Fibroblast of pulmonary artery (primary cell): Measurements from ENCODE around the gene PSMA4.
"Not testable (repeated sequence)": the region's sequence is repeated elsewhere in the genome, so short reads cannot be mapped to it uniquely, and the experiment has no call there.

Experiments
- DNase-seq: peaks from one replicate; pipeline ENCODE4 v3.0.0-alpha.2; 2010; ENCODE audit warnings: low read depth
- H3K4me3 ChIP-seq: replicated peaks from 2 replicates; pipeline ENCODE4 v1.5.1; 2011; ENCODE audit warnings: low read depth, mild to moderate bottlenecking, control low read depth, low read length, moderate library complexity
- CTCF ChIP-seq: IDR thresholded peaks from 2 replicates; pipeline ENCODE4 v1.5.1; 2011; ENCODE audit warnings: mild to moderate bottlenecking, control low read depth, low read length, inconsistent platforms; ENCODE audit errors: missing control alignments

The PSMA4 gene

DNA sequence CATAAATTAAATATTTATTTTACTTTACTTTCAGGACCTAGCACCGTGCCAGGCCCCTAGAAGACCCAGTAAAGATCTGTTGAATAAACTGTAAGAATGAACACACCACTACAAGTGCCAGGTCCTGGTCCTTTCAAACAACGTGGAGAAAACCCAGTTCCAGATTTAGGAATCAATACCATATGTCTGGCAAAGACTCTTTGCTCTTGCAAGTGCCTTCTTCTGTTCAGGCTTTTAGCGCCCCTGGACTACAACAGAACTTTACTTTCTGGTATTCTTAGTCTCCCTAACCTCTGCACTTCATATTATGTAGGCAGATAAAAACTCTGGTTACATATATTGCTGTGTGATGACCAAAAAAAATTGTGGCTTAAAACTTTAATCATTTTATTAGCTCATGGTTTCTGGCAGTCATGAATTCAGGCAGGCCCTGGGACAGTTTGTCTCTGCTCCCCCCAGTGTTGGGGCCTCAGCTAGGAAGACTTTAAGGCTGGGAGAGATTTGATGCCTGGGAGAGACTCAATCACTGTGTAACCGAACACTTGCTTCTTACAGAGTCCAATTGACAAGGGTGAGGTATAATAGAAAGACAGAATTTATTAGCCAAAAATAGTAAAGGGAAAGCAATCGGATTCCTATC, 2.9 kb upstream of the PSMA4 start:
- no peak for TF ChIP-seq CTCF
- H3K4me3 ChIP-seq, result no peak overlapping the region
- no peak for DNase-seq

DNA sequence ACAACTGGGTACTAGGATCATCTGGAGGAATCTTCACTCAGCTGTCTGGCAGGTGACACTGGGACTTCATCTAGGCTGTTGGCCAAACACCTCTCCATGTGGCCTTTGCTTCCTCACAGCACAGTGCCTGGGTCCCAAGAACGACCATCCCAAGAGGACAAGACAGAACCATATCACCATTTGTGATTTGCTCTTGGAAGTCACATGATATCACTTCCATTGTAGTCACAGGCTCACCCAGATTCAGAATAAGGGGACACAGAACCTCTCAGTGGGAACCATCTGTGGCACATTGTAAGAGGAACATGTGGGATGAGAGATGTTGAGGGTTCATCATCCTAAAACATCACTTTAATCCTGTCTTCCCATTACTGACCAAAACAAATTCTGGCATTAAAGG, 1.9 kb upstream of the PSMA4 start:
- TF ChIP-seq CTCF, result no peak
- no peak for DNase-seq
- H3K4me3 ChIP-seq, result no peak overlapping the region

DNA sequence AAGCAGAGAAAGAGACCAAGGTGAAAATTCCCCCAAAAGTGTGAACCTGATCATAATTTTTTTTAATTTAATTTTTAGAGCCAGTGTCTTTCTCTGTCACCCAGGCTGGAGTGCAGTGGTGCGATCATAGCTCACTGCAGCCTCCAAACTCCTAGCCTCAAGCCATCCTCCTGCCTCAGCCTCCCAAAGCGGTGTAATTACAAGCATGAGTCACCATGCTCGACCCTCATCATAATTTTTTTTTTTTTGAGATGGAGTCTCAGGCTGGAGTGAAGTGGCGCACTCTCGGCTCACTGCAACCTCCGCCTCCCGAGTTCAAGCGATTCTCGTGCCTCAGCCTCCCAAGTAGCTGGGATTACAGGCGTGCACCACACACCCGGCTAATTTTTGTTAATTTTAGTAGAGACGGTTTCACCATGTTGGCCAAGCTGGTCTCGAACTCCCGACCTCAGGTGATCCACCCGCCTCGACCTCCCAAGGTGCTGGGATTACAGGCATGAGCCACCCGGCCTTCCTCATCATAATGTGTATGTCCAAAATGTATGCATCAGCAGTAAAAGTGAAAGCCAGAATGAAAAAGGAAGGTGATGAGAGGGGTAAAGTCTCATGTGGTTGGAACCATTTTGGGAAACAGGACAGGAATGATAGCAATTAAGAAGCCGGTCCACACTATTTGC, 642 bp upstream of the PSMA4 start:
- not testable (repeated sequence) for DNase-seq

GRCh38 chr15:78540871-78541743, 863 bp downstream of the PSMA4 start:
- no peak for TF ChIP-seq CTCF
- no peak for DNase-seq
- peak overlapping the region; percentile 94 for H3K4me3 ChIP-seq

More for the DNA sequence above, 642 bp upstream of the PSMA4 start:
- H3K4me3 ChIP-seq, result peak overlapping the region; percentile 94

- peak overlapping the region; percentile 94 for H3K4me3 ChIP-seq
- no peak for TF ChIP-seq CTCF
- no peak for DNase-seq
These were observed 1.4 kb downstream of the PSMA4 start for GRCh38 chr15:78541744-78542034.

DNA sequence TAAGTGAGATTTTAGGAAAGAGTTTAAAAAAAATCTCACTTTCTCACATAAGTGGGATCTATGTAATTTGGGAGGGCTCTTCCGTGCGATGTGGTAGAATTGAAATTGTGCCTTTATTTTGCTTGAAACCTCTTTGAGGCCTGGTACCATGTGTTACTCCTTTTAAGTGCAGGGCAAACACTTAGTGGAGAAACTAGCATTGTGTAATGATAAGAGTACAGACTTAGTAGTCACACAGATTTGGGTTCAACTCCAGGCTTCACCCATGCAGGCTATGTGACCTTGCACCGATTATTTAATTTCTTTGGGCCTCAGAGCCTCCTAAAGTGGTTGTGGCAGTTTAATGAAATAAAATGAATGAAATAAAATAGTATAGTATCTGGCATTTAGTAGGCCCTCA, 2.4 kb downstream of the PSMA4 start:
- no peak for DNase-seq
- TF ChIP-seq CTCF, result no peak
- no peak overlapping the region for H3K4me3 ChIP-seq

- DNase-seq, result no peak
- H3K4me3 ChIP-seq, result no peak overlapping the region
- no peak for TF ChIP-seq CTCF
These were observed 9.9 kb downstream of the PSMA4 start for GRCh38 chr15:78550194-78550593.
